MCF 10A (cell line): Measurements from ENCODE around the gene ITGB3. TPM values are rescaled to one million over a fixed set of nuclear protein-coding genes. Genes with fewer than 3 reads are reported as not detected.
A peak's percentile ranks its signal among the peaks of the same experiment; 100 is the strongest.

Source experiments
- BruUV-seq: library from RNA; stranded (reverse); fragments of 400-500 nt; replicated peaks from 2 replicates; lab custom pipeline; 2021; lab: Mats Ljungman, UMichigan
- CTCF ChIA-PET: fragments of 300-600 bp; sonication (Branson Sonifier 250); formaldehyde crosslinking; extraction: SDS; loops from one replicate; lab custom pipeline; 2021; ENCODE audit warnings: antibody characterized with exemption, inconsistent platforms; lab: Yijun Ruan, JAX
- POLR2A ChIA-PET: fragments of 300-600, 350-650 bp; sonication (Branson Sonifier 250); formaldehyde crosslinking; extraction: SDS; loops from one replicate; lab custom pipeline; 2020; ENCODE audit warnings: antibody characterized with exemption, inconsistent platforms; lab: Yijun Ruan, JAX
- DNase-seq: peaks from one replicate; pipeline ENCODE4 v3.0.0-alpha.2; 2018; ENCODE audit not compliant: unreplicated experiment
- H3K27ac Mint-ChIP-seq: one replicate; pipeline ENCODE4 v1.8.0; 2022; ENCODE audit warnings: mild to moderate bottlenecking, low read depth, mixed read lengths; ENCODE audit not compliant: unreplicated experiment
- H3K27me3 Mint-ChIP-seq: one replicate; pipeline ENCODE4 v1.8.0; 2022; ENCODE audit warnings: mixed read lengths; ENCODE audit not compliant: insufficient read depth, unreplicated experiment
- H3K36me3 Mint-ChIP-seq: one replicate; pipeline ENCODE4 v1.8.0; 2022; ENCODE audit warnings: mild to moderate bottlenecking, moderate library complexity, mixed read lengths; ENCODE audit not compliant: insufficient read depth, unreplicated experiment
- H3K4me1 Mint-ChIP-seq: one replicate; pipeline ENCODE4 v1.8.0; 2022; ENCODE audit warnings: mixed read lengths; ENCODE audit not compliant: insufficient read depth, unreplicated experiment
- H3K4me3 Mint-ChIP-seq: one replicate; pipeline ENCODE4 v1.8.0; 2022; ENCODE audit warnings: mild to moderate bottlenecking, moderate library complexity, mixed read lengths; ENCODE audit not compliant: unreplicated experiment
- H3K9me3 Mint-ChIP-seq: one replicate; pipeline ENCODE4 v1.8.0; 2022; ENCODE audit warnings: mixed read lengths; ENCODE audit not compliant: unreplicated experiment
- CTCF ChIP-seq: fragments of 200-600 bp; IDR thresholded peaks from one replicate; pipeline ENCODE4 v1.8.0; 2022; ENCODE audit warnings: antibody characterized with exemption, mild to moderate bottlenecking; ENCODE audit not compliant: unreplicated experiment
- intact Hi-C: fragments of 100-400 bp; cut with micrococcal nuclease; formaldehyde crosslinking; loops from 2 replicates; pipeline ENCODE4 v1.14.1; 2022
- total RNA-seq: library from RNA; stranded (reverse); gene quantifications from 2 replicates; pipeline ENCODE4 v1.2.3, GENCODE V29; 2022

Gene ITGB3
- total RNA-seq, 1 experiment from 2014 or later: 1.1 TPM

- Mint-ChIP-seq H3K27ac (peak overlapping the region; percentile 75), H3K4me3 (no peak overlapping the region), H3K36me3 (no peaks in the 10 kb centered on the region), H3K9me3 (no peaks in the 10 kb centered on the region), H3K4me1 (peaks cover 17% of the 10 kb centered on the region), H3K27me3 (no peaks in the 10 kb centered on the region)
- CTCF ChIA-PET: interaction anchor here (0.6 to 2.0 kb wide), 3 partner anchors 11 to 77 kb away, joined by 3 to 9 read pairs (median 3); no protein-coding TSS in a partner anchor
- POLR2A ChIA-PET: interaction anchor here (1.5 kb wide), 1 partner anchor 9 kb away, joined by 5 read pairs; no protein-coding TSS in a partner anchor
- BruUV-seq: no TSS peak
- no peak for DNase-seq
- no peak for TF ChIP-seq CTCF
- intact Hi-C loops: no loop called here
Observed at GRCh38 chr17:47239619-47239966, 14.0 kb upstream of the ITGB3 start.

- H3K4me1 Mint-ChIP-seq: peaks cover 17% of the 10 kb centered on the region
- no TSS peak for BruUV-seq
- peak overlapping the region; percentile 75 for H3K27ac Mint-ChIP-seq
- H3K27me3 Mint-ChIP-seq: no peaks in the 10 kb centered on the region
- H3K4me3 Mint-ChIP-seq: no peak overlapping the region
- POLR2A ChIA-PET: interaction anchor here (1.0 to 1.5 kb wide), 2 partner anchors 9 to 11 kb away, joined by 4 to 5 read pairs; no protein-coding TSS in a partner anchor
- H3K36me3 Mint-ChIP-seq: no peaks in the 10 kb centered on the region
- no peak for TF ChIP-seq CTCF
- CTCF ChIA-PET: interaction anchor here (0.6 to 2.5 kb wide), 5 partner anchors 10 to 78 kb away, joined by 3 to 9 read pairs (median 3); no protein-coding TSS in a partner anchor
- H3K9me3 Mint-ChIP-seq: no peaks in the 10 kb centered on the region
- DNase-seq: peak; percentile 99
- intact Hi-C loops: loop anchor here (5.0 kb wide), 1 partner anchor 37 kb away; no protein-coding TSS in a partner anchor
Observed at GRCh38 chr17:47239967-47240651, 13.5 kb upstream of the ITGB3 start.

- Mint-ChIP-seq H3K4me1 (peaks cover 17% of the 10 kb centered on the region), H3K27me3 (no peaks in the 10 kb centered on the region), H3K4me3 (no peak overlapping the region), H3K36me3 (no peaks in the 10 kb centered on the region), H3K9me3 (no peaks in the 10 kb centered on the region), H3K27ac (peak overlapping the region; percentile 75)
- CTCF ChIA-PET: interaction anchor here (0.5 to 2.5 kb wide), 5 partner anchors 10 to 930 kb away, joined by 3 to 9 read pairs (median 3); no protein-coding TSS in a partner anchor
- POLR2A ChIA-PET: interaction anchor here (1.0 to 1.5 kb wide), 2 partner anchors 10 to 11 kb away, joined by 4 to 5 read pairs; no protein-coding TSS in a partner anchor
- intact Hi-C loops: loop anchor here (5.0 kb wide), 1 partner anchor 36 kb away; no protein-coding TSS in a partner anchor
- TF ChIP-seq CTCF: no peak
- no TSS peak for BruUV-seq
- DNase-seq: no peak
Observed at GRCh38 chr17:47240806-47241205, 12.8 kb upstream of the ITGB3 start.

- intact Hi-C loops: loop anchor here (5.0 kb wide), 1 partner anchor 35 kb away; no protein-coding TSS in a partner anchor
- no peak for TF ChIP-seq CTCF
- no peaks in the 10 kb centered on the region for H3K27me3 Mint-ChIP-seq
- BruUV-seq: no TSS peak
- H3K4me3 Mint-ChIP-seq: no peak overlapping the region
- ChIA-PET CTCF (interaction anchor here (0.9 to 2.5 kb wide), 5 partner anchors 9 to 73 kb away, joined by 3 to 9 read pairs (median 3); no protein-coding TSS in a partner anchor), POLR2A (no interaction called here)
- H3K4me1 Mint-ChIP-seq: peaks cover 17% of the 10 kb centered on the region
- no peak for DNase-seq
- no peaks in the 10 kb centered on the region for H3K9me3 Mint-ChIP-seq
- no peaks in the 10 kb centered on the region for H3K36me3 Mint-ChIP-seq
- H3K27ac Mint-ChIP-seq: no peak overlapping the region
Observed at GRCh38 chr17:47242648-47243047, 11.0 kb upstream of the ITGB3 start.
